NT2/D1 (cell line): Measurements from ENCODE around the gene MEMO1.
"Not testable (repeated sequence)": the region's sequence is repeated elsewhere in the genome, so short reads cannot be mapped to it uniquely, and the experiment has no call there.

Experiments used
- DNase-seq: peaks from one replicate; pipeline ENCODE4 v3.0.0-alpha.2; 2011; ENCODE audit warnings: low read depth, low spot score
- H3K27me3 ChIP-seq: 2 replicates; pipeline ENCODE4 v1.6.0; 2011; ENCODE audit warnings: mild to moderate bottlenecking; ENCODE audit not compliant: insufficient read length, insufficient read depth
- H3K36me3 ChIP-seq: 2 replicates; pipeline ENCODE4 v1.6.1; 2011; ENCODE audit warnings: mild to moderate bottlenecking, low read length, mixed read lengths; ENCODE audit not compliant: insufficient read depth, insufficient read length
- H3K4me1 ChIP-seq: 2 replicates; pipeline ENCODE4 v1.5.1; 2011; ENCODE audit not compliant: insufficient read depth, insufficient read length
- H3K4me3 ChIP-seq: 2 replicates; pipeline ENCODE4 v1.5.1; 2011; ENCODE audit warnings: low read depth; ENCODE audit not compliant: insufficient read length
- H3K9ac ChIP-seq: 2 replicates; pipeline ENCODE4 v1.6.0; 2011; ENCODE audit warnings: low read depth; ENCODE audit not compliant: insufficient read length
- H3K9me3 ChIP-seq: 2 replicates; pipeline ENCODE4 v1.5.1; 2011; ENCODE audit warnings: mild to moderate bottlenecking, low read length; ENCODE audit not compliant: insufficient read depth
- SUZ12 ChIP-seq: IDR thresholded peaks from 2 replicates; pipeline ENCODE4 v1.6.1; 2011; ENCODE audit not compliant: insufficient read length, insufficient read depth; ENCODE audit errors: extremely low read depth
- YY1 ChIP-seq: IDR thresholded peaks from 2 replicates; pipeline ENCODE4 v1.6.1; 2011; ENCODE audit not compliant: insufficient read length, insufficient read depth
- ZNF274 ChIP-seq: IDR thresholded peaks from 2 replicates; pipeline ENCODE4 v1.6.1; 2011; ENCODE audit warnings: mild to moderate bottlenecking, low read depth, low read length

The MEMO1 gene

GRCh38 chr2:31978436-31978835 lies 32.4 kb downstream of the MEMO1 start:
- no peak for DNase-seq

GRCh38 chr2:31973665-31974064 lies 37.1 kb downstream of the MEMO1 start:
- no peak for DNase-seq
- H3K4me1 ChIP-seq = no peaks in the 10 kb centered on the region
- H3K27me3 ChIP-seq = no peaks in the 10 kb centered on the region
- no peak overlapping the region for H3K9ac ChIP-seq
- TF ChIP-seq SUZ12 (no peak), ZNF274 (no peak), YY1 (no peak)
- H3K36me3 ChIP-seq = no peaks in the 10 kb centered on the region
- H3K9me3 ChIP-seq = no peaks in the 10 kb centered on the region
- no peak overlapping the region for H3K4me3 ChIP-seq

More at GRCh38 chr2:31978436-31978835, 32.4 kb downstream of the MEMO1 start:
- Histone ChIP-seq H3K4me1 (no peaks in the 10 kb centered on the region), H3K36me3 (no peaks in the 10 kb centered on the region), H3K9ac (no peak overlapping the region), H3K27me3 (no peaks in the 10 kb centered on the region), H3K4me3 (no peak overlapping the region), H3K9me3 (no peaks in the 10 kb centered on the region)
- TF ChIP-seq SUZ12 (no peak), ZNF274 (no peak), YY1 (no peak)

- TF ChIP-seq ZNF274 = no peak
- no peak for TF ChIP-seq YY1
- no peak for TF ChIP-seq SUZ12
- no peak overlapping the region for H3K9ac ChIP-seq
- H3K4me3 ChIP-seq = no peak overlapping the region
- no peaks in the 10 kb centered on the region for H3K9me3 ChIP-seq
- no peaks in the 10 kb centered on the region for H3K27me3 ChIP-seq
- DNase-seq = no peak
- no peaks in the 10 kb centered on the region for H3K36me3 ChIP-seq
- H3K4me1 ChIP-seq = no peaks in the 10 kb centered on the region
These were observed 38.7 kb downstream of the MEMO1 start for GRCh38 chr2:31972059-31972458.

DNA sequence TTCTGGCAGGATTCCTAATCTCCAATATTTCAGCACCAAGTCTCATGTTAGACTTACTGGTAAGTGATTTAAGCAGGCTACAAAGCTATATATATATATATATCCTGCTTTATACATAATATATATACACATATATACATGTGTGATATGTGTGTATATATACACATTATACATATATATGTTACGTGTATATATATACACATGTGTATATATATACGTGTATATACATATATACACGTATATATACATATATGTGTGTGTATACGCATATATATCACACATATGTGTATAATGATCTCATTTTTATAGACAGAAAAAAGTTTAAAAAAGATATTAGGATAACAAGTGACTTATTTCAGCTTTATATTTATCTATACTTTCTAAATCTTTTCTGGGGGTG lies 41.6 kb downstream of the MEMO1 start:
- Histone ChIP-seq H3K4me1 (no peaks in the 10 kb centered on the region), H3K27me3 (no peaks in the 10 kb centered on the region), H3K4me3 (no peak overlapping the region), H3K36me3 (no peaks in the 10 kb centered on the region), H3K9ac (no peak overlapping the region), H3K9me3 (no peaks in the 10 kb centered on the region)
- TF ChIP-seq SUZ12 (no peak), YY1 (no peak), ZNF274 (no peak)
- no peak for DNase-seq

GRCh38 chr2:31967790-31968189 lies 43.0 kb downstream of the MEMO1 start:
- Histone ChIP-seq H3K27me3 (no peaks in the 10 kb centered on the region), H3K9me3 (no peaks in the 10 kb centered on the region), H3K4me1 (no peaks in the 10 kb centered on the region), H3K9ac (no peak overlapping the region), H3K36me3 (no peaks in the 10 kb centered on the region), H3K4me3 (no peak overlapping the region)
- no peak for DNase-seq
- no peak for TF ChIP-seq YY1
- TF ChIP-seq ZNF274 = no peak
- no peak for TF ChIP-seq SUZ12

GRCh38 chr2:31966402-31966801 lies 44.4 kb downstream of the MEMO1 start:
- not testable (repeated sequence) for H3K9ac ChIP-seq, H3K4me3 ChIP-seq, H3K4me1 ChIP-seq, H3K9me3 ChIP-seq, H3K27me3 ChIP-seq, H3K36me3 ChIP-seq, DNase-seq

- H3K27me3 ChIP-seq = no peaks in the 10 kb centered on the region
- no peak for DNase-seq
- H3K9ac ChIP-seq = no peak overlapping the region
- H3K9me3 ChIP-seq = no peaks in the 10 kb centered on the region
- H3K4me3 ChIP-seq = no peak overlapping the region
- TF ChIP-seq YY1 (no peak), SUZ12 (no peak), ZNF274 (no peak)
- H3K4me1 ChIP-seq = no peaks in the 10 kb centered on the region
- no peaks in the 10 kb centered on the region for H3K36me3 ChIP-seq
These were observed 45.7 kb downstream of the MEMO1 start for GRCh38 chr2:31965094-31965493.

DNA sequence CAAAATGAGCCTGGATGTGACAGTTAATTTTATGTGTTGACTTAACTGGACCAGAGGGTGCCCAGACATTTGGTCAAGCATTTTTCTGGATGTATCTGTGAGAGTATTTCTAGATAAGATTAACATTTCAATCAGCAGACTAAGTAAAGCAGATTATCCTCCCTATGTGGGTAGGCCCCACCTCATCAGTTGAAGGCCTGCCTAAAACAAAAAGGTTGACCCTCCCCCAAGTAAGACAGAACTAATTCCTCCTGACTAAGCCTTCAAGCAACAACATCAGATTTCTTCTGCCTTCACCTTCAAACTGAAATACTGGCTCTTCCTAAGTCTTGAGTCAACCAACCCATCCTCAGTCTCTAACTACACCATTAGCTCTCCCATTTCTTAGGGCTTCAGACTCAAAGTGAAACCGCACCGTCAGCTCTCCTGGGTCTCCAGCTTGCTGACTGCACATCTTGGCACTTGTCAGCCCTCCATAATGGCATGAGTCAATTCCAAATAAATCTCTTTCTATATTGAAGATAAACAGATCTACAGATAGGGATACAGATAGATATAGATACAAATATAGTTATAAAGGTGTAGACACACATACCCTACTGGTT lies 47.9 kb downstream of the MEMO1 start:
- no peak overlapping the region for H3K4me3 ChIP-seq
- no peak for DNase-seq
- TF ChIP-seq YY1 (no peak), ZNF274 (no peak), SUZ12 (no peak)

More for the DNA sequence above, 47.9 kb downstream of the MEMO1 start:
- no peaks in the 10 kb centered on the region for H3K4me1 ChIP-seq
- no peaks in the 10 kb centered on the region for H3K9me3 ChIP-seq
- H3K9ac ChIP-seq = no peak overlapping the region
- no peaks in the 10 kb centered on the region for H3K27me3 ChIP-seq
- H3K36me3 ChIP-seq = no peaks in the 10 kb centered on the region
